ENCODE data around the gene MMAB. TPM values are rescaled to one million over a fixed set of nuclear protein-coding genes. Genes with fewer than 3 reads are reported as not detected.

MMAB gene
- total RNA-seq, 1 donor from 2014 or later = 27.7 TPM

DNA sequence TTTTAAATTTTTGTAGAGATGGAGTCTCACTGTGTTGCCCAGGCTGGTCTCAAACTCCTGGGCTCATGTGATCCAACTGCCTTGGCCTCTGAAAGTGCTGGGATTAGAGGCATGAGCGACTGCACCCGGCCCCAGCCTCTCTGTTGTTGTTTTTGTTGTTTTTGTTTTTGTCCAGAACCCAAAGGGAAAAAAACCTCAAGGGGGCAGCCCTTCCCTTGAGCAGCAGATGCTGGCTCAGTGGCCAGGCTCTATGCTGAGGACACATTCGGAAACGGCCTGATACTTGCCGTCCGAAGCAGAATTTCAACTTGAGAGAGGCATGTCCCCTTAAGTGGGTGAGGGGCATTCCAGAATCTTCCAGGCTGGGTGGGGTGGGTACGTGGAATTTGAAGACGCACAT is 7.0 kb upstream of the MMAB start:
- no peak overlapping the region for H3K27ac ChIP-seq

DNA sequence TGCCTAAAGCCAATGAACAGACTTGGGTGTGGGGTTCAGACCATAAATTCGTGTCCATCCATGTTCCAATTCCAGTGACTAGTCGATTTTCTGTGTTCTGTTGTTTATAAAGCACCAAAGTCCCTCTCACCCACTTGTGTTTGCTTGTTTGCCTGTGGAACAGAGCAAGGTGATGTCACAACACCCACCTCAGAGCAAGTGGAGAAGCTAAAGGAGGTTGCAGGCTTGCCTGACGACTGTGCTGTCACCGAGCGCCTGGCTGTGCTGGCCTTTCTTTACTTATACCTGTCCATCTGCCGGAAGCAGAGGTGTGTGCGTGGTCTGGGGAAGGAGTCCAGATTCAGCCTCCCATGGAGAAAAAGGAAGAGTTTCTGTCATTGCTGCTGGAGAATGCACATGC is 6.3 kb upstream of the MMAB start:
- Histone ChIP-seq H3K36me3 (peaks cover 0 to 58% of the 10 kb centered on the region in 2 donors), H3K9me3 (no peaks in the 10 kb centered on the region), H3K27me3 (no peaks in the 10 kb centered on the region), H3K4me1 (peaks cover 6% of the 10 kb centered on the region), H3K4me3 (no peak overlapping the region), H3K27ac (no peak overlapping the region)
- TF ChIP-seq POLR2A (IDR thresholded peaks at IDR 0.05) (no peak), POLR2AphosphoS5 (IDR thresholded peaks at IDR 0.05; ENCODE audit: insufficient read depth in 1 of 2, low read depth in 1 of 2) (no peak), CTCF (IDR thresholded peaks at IDR 0.05) (no peak)
- DNase-seq (ENCODE audit: extremely low spot score in 2 of 2) = no peak
- intact Hi-C loops (cut with DNase I) = no loop called here

More for the DNA sequence above, 7.0 kb upstream of the MMAB start:
- Histone ChIP-seq H3K4me1 (no peaks in the 10 kb centered on the region), H3K4me3 (no peak overlapping the region), H3K36me3 (peaks cover 0 to 58% of the 10 kb centered on the region in 2 donors), H3K27me3 (no peaks in the 10 kb centered on the region), H3K9me3 (no peaks in the 10 kb centered on the region)
- TF ChIP-seq POLR2AphosphoS5 (IDR thresholded peaks at IDR 0.05; ENCODE audit: insufficient read depth in 1 of 2, low read depth in 1 of 2) = no peak
- TF ChIP-seq CTCF (IDR thresholded peaks at IDR 0.05) = no peak
- DNase-seq (ENCODE audit: extremely low spot score in 2 of 2) = no peak
- intact Hi-C loops (cut with DNase I) = no loop called here

DNA sequence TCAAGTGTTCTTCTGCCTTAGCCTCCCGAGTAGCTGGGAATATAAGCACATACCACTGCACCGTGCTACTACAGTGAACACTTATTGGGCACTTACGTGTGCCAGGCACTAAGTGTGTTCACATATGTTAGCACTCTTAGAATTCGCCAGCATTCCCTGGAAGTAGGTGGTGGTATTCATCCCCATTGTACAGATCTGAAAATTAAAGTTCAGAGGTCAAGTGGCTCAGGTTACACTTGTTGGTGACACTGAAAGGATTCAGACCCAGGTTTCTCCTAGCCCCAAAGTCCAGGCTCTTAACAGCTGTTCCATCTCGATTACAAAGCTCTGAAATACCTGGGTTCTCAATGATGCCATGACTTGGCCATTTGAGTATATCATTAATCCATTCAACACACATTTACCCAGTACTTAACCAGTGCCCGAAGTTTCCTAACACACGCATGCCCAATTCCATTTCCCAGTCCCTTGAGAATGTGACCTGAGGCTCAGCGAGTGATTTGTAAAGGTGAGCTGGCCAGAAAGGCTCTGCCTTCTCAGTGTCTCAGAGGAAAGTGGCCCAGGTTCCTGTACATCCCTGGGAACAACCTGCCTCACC is 5.1 kb upstream of the MMAB start:
- TF ChIP-seq POLR2AphosphoS5 (IDR thresholded peaks at IDR 0.05; ENCODE audit: insufficient read depth in 1 of 2, low read depth in 1 of 2) (no peak), CTCF (IDR thresholded peaks at IDR 0.05) (no peak), POLR2A (IDR thresholded peaks at IDR 0.05) (no peak)
- H3K4me3 ChIP-seq = no peak overlapping the region
- DNase-seq (ENCODE audit: extremely low spot score in 2 of 2) = no peak
- H3K4me1 ChIP-seq = peaks cover 14% of the 10 kb centered on the region
- no peaks in the 10 kb centered on the region for H3K9me3 ChIP-seq
- no peak overlapping the region for H3K27ac ChIP-seq
- intact Hi-C loops (cut with DNase I) = no loop called here
- no peaks in the 10 kb centered on the region for H3K27me3 ChIP-seq
- H3K36me3 ChIP-seq = peaks cover 0 to 46% of the 10 kb centered on the region in 2 donors

- no peak for DNase-seq (ENCODE audit: extremely low spot score in 2 of 2)
- Histone ChIP-seq H3K9me3 (no peaks in the 10 kb centered on the region), H3K27ac (no peak overlapping the region), H3K4me3 (no peak overlapping the region), H3K4me1 (peaks cover 23% of the 10 kb centered on the region), H3K27me3 (no peaks in the 10 kb centered on the region), H3K36me3 (peaks cover 0 to 46% of the 10 kb centered on the region in 2 donors)
- TF ChIP-seq POLR2A (IDR thresholded peaks at IDR 0.05) (no peak), POLR2AphosphoS5 (IDR thresholded peaks at IDR 0.05; ENCODE audit: insufficient read depth in 1 of 2, low read depth in 1 of 2) (no peak), CTCF (IDR thresholded peaks at IDR 0.05) (no peak)
- intact Hi-C loops (cut with DNase I) = no loop called here
Observed at GRCh38 chr12:109577311-109577710, 4.0 kb upstream of the MMAB start.

DNA sequence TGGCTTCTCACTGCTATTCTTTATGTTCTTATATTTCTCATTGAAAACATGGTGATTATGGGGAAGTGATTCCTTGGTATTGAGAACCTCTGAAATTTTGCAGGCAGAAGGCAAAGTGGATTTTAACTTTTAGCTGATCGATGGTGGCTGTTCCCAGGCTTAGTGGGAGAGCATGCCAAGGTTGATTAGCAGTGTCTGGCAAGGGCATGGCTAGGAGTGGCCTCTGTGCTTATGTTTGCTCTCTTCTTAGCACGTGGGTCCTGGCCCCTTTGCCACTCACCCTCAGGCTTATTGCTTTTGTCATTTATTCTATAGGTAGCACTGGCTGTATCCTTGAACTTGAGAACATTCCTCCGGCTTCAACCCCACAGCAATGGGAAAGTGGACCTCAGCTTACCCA is 2.4 kb upstream of the MMAB start:
- Histone ChIP-seq H3K9me3 (no peaks in the 10 kb centered on the region), H3K36me3 (peaks cover 0 to 43% of the 10 kb centered on the region in 2 donors), H3K4me1 (peaks cover 27% of the 10 kb centered on the region), H3K27me3 (no peaks in the 10 kb centered on the region), H3K27ac (no peak overlapping the region), H3K4me3 (no peak overlapping the region)
- intact Hi-C loops (cut with DNase I) = no loop called here
- DNase-seq (ENCODE audit: extremely low spot score in 2 of 2) = no peak
- no peak for TF ChIP-seq CTCF (IDR thresholded peaks at IDR 0.05)
- no peak for TF ChIP-seq POLR2A (IDR thresholded peaks at IDR 0.05)
- TF ChIP-seq POLR2AphosphoS5 (IDR thresholded peaks at IDR 0.05; ENCODE audit: insufficient read depth in 1 of 2, low read depth in 1 of 2) = no peak

Measured in vagina (tissue), 2 donors.